HepG2 (cell line): ENCODE data around the gene MCRS1. TPM values are rescaled to one million over a fixed set of nuclear protein-coding genes. Genes with fewer than 3 reads are reported as not detected.
A peak's percentile ranks its signal among the peaks of the same experiment; 100 is the strongest.

ENCODE experiments used
- IKZF4 ChIP-seq: sonication (generic); formaldehyde crosslinking; IDR thresholded peaks from 2 replicates; pipeline ENCODE4 v1.5.1; 2020; ENCODE audit warnings: borderline replicate concordance, mild to moderate bottlenecking, low read depth, missing genetic modification reagents; ENCODE audit errors: not compliant biosample characterization
- RBAK ChIP-seq: sonication (generic); formaldehyde crosslinking; IDR thresholded peaks from 2 replicates; pipeline ENCODE4 v1.5.1; 2020; ENCODE audit warnings: mild to moderate bottlenecking, missing genetic modification reagents
- TAF15 ChIP-seq: fragments of 200-400 bp; formaldehyde crosslinking; IDR thresholded peaks from one replicate; pipeline ENCODE4 v1.6.1; 2018; ENCODE audit warnings: mild to moderate bottlenecking, low read depth, low read length; ENCODE audit not compliant: poor library complexity, severe bottlenecking
- ZFP62 ChIP-seq: sonication (generic); formaldehyde crosslinking; IDR thresholded peaks from 2 replicates; pipeline ENCODE4 v1.4.0; 2020; ENCODE audit warnings: missing genetic modification reagents
- ZKSCAN8 ChIP-seq: IDR thresholded peaks from 2 replicates; pipeline ENCODE4 v1.6.1; 2016; ENCODE audit warnings: borderline replicate concordance, missing genetic modification reagents, missing compliant biosample characterization
- ZNF501 ChIP-seq: sonication (generic); formaldehyde crosslinking; IDR thresholded peaks from 2 replicates; pipeline ENCODE4 v1.5.1; 2020; ENCODE audit warnings: mild to moderate bottlenecking, moderate library complexity, missing genetic modification reagents
- ZNF615 ChIP-seq: sonication (generic); formaldehyde crosslinking; IDR thresholded peaks from 2 replicates; pipeline ENCODE4 v1.5.0; 2020; ENCODE audit warnings: mild to moderate bottlenecking, missing genetic modification reagents, borderline replicate concordance
- ZNF773 ChIP-seq: sonication (generic); formaldehyde crosslinking; IDR thresholded peaks from 2 replicates; pipeline ENCODE4 v1.4.0; 2020; ENCODE audit warnings: missing genetic modification reagents, borderline replicate concordance
- polyA plus RNA-seq, 8 experiments: library from polyadenylated mRNA; depleted of rRNA in 3 of 8; stranded (reverse) in 7 of 8; unstranded in 1 of 8; fragments of >200 nt; fragmentation: Illumina TruSeq in 4 of 8; extraction: Trizol in 4 of 8; gene quantifications; 2 replicates each; pipeline versions ENCODE4 v1.2.1 to v1.2.3, GENCODE V29; 2011 to 2016; ENCODE audit warnings: low read depth in 4 of 8, missing spikeins in 1 of 8, mixed read lengths in 1 of 8; ENCODE audit not compliant: insufficient read depth in 1 of 8
- total RNA-seq, 5 experiments: library from RNA; depleted of rRNA; stranded (reverse); fragments of >200 nt; fragmentation: Illumina TruSeq; extraction: Trizol; gene quantifications; 2 replicates each; pipeline ENCODE4 v1.2.3, GENCODE V29; 2016; ENCODE audit warnings: low read depth in 1 of 5
- TF ChIP-seq, protein P1 (sequence below): sonication (generic); formaldehyde crosslinking; IDR thresholded peaks from 2 replicates; pipeline ENCODE4 v1.4.0; 2020; ENCODE audit warnings: missing genetic modification reagents
- TF ChIP-seq, protein P2 (sequence below): sonication (generic); formaldehyde crosslinking; IDR thresholded peaks from 2 replicates; pipeline ENCODE4 v1.5.1; 2020; ENCODE audit warnings: missing genetic modification reagents, mild to moderate bottlenecking, borderline replicate concordance
- TF ChIP-seq, protein P3 (sequence below): IDR thresholded peaks from 2 replicates; pipeline ENCODE4 v1.6.1; 2018; ENCODE audit warnings: missing genetic modification reagents
- TF ChIP-seq, protein P4 (sequence below): sonication (generic); formaldehyde crosslinking; IDR thresholded peaks from 2 replicates; pipeline ENCODE4 v1.4.0; 2020; ENCODE audit warnings: mild to moderate bottlenecking, missing genetic modification reagents
- TF ChIP-seq, protein P5 (sequence below): sonication (generic); formaldehyde crosslinking; IDR thresholded peaks from 2 replicates; pipeline ENCODE4 v1.5.0; 2020; ENCODE audit warnings: missing genetic modification reagents

Gene MCRS1
- total and polyA plus RNA-seq, 2 of the 13 experiments (the other 11 are each of a cell fraction or from before 2014, with no cell fraction given): 51.0 to 66.3 TPM

DNA sequence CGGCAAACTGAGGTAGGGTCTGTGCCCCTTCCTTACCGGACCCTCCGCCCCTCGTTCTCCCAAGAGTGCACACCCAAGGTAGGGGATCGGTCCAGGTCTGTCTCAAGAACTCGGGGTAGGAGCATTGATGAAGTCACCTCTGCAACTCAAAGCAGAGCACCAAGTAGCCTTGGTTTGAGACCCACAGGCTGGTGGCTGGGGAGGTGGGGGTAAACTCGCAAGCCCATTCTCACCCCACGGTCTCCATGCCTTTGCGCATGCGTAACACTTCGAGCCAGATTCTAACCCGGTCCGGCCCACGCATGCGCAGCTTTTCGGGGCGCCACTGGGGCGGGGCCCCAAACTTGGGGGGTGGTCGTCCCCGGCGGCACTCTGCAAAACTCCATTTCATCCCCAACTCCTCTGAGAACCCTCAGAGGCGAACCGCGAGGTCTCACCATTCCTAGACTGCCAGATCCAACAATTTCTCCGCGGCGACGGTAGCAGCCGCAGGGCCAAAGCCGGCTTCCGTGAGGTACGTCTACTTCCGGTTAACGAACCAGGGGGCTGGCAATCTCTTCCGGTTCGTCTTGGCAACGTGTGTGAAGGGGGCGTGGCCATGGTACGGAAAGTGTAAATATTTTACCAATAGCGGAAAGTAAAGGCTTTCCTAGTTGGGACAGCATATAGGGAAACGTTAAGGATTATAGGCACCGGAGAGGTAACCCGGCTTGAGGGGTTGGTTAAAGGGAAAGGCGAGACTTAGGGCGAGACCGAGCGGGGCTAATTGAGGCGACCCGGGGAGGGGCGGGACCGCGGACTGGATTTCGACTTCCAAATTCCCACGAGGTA lies at the start of gene MCRS1 (continued):
- TF ChIP-seq, protein P1, sequence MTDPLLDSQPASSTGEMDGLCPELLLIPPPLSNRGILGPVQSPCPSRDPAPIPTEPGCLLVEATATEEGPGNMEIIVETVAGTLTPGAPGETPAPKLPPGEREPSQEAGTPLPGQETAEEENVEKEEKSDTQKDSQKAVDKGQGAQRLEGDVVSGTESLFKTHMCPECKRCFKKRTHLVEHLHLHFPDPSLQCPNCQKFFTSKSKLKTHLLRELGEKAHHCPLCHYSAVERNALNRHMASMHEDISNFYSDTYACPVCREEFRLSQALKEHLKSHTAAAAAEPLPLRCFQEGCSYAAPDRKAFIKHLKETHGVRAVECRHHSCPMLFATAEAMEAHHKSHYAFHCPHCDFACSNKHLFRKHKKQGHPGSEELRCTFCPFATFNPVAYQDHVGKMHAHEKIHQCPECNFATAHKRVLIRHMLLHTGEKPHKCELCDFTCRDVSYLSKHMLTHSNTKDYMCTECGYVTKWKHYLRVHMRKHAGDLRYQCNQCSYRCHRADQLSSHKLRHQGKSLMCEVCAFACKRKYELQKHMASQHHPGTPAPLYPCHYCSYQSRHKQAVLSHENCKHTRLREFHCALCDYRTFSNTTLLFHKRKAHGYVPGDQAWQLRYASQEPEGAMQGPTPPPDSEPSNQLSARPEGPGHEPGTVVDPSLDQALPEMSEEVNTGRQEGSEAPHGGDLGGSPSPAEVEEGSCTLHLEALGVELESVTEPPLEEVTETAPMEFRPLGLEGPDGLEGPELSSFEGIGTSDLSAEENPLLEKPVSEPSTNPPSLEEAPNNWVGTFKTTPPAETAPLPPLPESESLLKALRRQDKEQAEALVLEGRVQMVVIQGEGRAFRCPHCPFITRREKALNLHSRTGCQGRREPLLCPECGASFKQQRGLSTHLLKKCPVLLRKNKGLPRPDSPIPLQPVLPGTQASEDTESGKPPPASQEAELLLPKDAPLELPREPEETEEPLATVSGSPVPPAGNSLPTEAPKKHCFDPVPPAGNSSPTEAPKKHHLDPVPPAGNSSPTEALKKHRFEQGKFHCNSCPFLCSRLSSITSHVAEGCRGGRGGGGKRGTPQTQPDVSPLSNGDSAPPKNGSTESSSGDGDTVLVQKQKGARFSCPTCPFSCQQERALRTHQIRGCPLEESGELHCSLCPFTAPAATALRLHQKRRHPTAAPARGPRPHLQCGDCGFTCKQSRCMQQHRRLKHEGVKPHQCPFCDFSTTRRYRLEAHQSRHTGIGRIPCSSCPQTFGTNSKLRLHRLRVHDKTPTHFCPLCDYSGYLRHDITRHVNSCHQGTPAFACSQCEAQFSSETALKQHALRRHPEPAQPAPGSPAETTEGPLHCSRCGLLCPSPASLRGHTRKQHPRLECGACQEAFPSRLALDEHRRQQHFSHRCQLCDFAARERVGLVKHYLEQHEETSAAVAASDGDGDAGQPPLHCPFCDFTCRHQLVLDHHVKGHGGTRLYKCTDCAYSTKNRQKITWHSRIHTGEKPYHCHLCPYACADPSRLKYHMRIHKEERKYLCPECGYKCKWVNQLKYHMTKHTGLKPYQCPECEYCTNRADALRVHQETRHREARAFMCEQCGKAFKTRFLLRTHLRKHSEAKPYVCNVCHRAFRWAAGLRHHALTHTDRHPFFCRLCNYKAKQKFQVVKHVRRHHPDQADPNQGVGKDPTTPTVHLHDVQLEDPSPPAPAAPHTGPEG: no peak; the same call in 1 of the 2 replicates
- TF ChIP-seq, protein P2, sequence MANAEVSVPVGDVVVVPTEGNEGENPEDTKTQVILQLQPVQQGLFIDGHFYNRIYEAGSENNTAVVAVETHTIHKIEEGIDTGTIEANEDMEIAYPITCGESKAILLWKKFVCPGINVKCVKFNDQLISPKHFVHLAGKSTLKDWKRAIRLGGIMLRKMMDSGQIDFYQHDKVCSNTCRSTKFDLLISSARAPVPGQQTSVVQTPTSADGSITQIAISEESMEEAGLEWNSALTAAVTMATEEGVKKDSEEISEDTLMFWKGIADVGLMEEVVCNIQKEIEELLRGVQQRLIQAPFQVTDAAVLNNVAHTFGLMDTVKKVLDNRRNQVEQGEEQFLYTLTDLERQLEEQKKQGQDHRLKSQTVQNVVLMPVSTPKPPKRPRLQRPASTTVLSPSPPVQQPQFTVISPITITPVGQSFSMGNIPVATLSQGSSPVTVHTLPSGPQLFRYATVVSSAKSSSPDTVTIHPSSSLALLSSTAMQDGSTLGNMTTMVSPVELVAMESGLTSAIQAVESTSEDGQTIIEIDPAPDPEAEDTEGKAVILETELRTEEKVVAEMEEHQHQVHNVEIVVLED (CRISPR knock-in tag): peak; percentile 81
- TF ChIP-seq ZFP62 (CRISPR knock-in tag) (no peak), IKZF4 (CRISPR knock-in tag) (no peak), ZNF501 (CRISPR knock-in tag) (peak; percentile 96), ZKSCAN8 (CRISPR knock-in tag) (no peak), RBAK (CRISPR knock-in tag) (no peak), TAF15 (peak; percentile 66), ZNF615 (CRISPR knock-in tag) (no peak), ZNF773 (no peak)
- TF ChIP-seq, protein P3, sequence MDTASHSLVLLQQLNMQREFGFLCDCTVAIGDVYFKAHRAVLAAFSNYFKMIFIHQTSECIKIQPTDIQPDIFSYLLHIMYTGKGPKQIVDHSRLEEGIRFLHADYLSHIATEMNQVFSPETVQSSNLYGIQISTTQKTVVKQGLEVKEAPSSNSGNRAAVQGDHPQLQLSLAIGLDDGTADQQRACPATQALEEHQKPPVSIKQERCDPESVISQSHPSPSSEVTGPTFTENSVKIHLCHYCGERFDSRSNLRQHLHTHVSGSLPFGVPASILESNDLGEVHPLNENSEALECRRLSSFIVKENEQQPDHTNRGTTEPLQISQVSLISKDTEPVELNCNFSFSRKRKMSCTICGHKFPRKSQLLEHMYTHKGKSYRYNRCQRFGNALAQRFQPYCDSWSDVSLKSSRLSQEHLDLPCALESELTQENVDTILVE: peak; percentile 89; the same call in 1 of the 2 replicates
- TF ChIP-seq, protein P4, sequence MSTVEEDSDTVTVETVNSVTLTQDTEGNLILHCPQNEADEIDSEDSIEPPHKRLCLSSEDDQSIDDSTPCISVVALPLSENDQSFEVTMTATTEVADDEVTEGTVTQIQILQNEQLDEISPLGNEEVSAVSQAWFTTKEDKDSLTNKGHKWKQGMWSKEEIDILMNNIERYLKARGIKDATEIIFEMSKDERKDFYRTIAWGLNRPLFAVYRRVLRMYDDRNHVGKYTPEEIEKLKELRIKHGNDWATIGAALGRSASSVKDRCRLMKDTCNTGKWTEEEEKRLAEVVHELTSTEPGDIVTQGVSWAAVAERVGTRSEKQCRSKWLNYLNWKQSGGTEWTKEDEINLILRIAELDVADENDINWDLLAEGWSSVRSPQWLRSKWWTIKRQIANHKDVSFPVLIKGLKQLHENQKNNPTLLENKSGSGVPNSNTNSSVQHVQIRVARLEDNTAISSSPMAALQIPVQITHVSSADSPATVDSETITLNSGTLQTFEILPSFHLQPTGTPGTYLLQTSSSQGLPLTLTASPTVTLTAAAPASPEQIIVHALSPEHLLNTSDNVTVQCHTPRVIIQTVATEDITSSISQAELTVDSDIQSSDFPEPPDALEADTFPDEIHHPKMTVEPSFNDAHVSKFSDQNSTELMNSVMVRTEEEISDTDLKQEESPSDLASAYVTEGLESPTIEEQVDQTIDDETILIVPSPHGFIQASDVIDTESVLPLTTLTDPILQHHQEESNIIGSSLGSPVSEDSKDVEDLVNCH (CRISPR knock-in tag): no peak
- TF ChIP-seq, protein P5, sequence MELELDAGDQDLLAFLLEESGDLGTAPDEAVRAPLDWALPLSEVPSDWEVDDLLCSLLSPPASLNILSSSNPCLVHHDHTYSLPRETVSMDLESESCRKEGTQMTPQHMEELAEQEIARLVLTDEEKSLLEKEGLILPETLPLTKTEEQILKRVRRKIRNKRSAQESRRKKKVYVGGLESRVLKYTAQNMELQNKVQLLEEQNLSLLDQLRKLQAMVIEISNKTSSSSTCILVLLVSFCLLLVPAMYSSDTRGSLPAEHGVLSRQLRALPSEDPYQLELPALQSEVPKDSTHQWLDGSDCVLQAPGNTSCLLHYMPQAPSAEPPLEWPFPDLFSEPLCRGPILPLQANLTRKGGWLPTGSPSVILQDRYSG (CRISPR knock-in tag): no peak
